ENCODE results near the gene CHD9.
A peak's percentile ranks its signal among the peaks of the same experiment; 100 is the strongest.

Gene CHD9

GRCh38 chr16:53022374-53022773, 32.4 kb upstream of the CHD9 start:
- peak; percentile 53 for TF ChIP-seq CTCF (IDR thresholded peaks at IDR 0.05; ENCODE audit: insufficient read depth, low read length, poor library complexity, severe bottlenecking)
- DNase-seq (ENCODE audit: extremely low read depth, insufficient read length): no peak

GRCh38 chr16:53024045-53024444, 30.7 kb upstream of the CHD9 start:
- TF ChIP-seq CTCF (IDR thresholded peaks at IDR 0.05; ENCODE audit: insufficient read depth, low read length, poor library complexity, severe bottlenecking): no peak
- Histone ChIP-seq H3K36me3 (ENCODE audit: control insufficient read depth, insufficient read depth, low read length) (no peaks in the 10 kb centered on the region), H3K27me3 (replicated peaks; ENCODE audit: control insufficient read depth, insufficient read depth, low read length) (no peaks in the 10 kb centered on the region), H3K4me3 (replicated peaks; ENCODE audit: low read depth, low read length) (no peak overlapping the region)
- DNase-seq (ENCODE audit: extremely low read depth, insufficient read length): no peak

More at GRCh38 chr16:53022374-53022773, 32.4 kb upstream of the CHD9 start:
- no peaks in the 10 kb centered on the region for H3K27me3 ChIP-seq (replicated peaks; ENCODE audit: control insufficient read depth, insufficient read depth, low read length)
- no peak overlapping the region for H3K4me3 ChIP-seq (replicated peaks; ENCODE audit: low read depth, low read length)
- no peaks in the 10 kb centered on the region for H3K36me3 ChIP-seq (ENCODE audit: control insufficient read depth, insufficient read depth, low read length)

GRCh38 chr16:53029971-53030370, 24.8 kb upstream of the CHD9 start:
- Histone ChIP-seq H3K36me3 (ENCODE audit: control insufficient read depth, insufficient read depth, low read length) (no peaks in the 10 kb centered on the region), H3K27me3 (replicated peaks; ENCODE audit: control insufficient read depth, insufficient read depth, low read length) (no peaks in the 10 kb centered on the region), H3K4me3 (replicated peaks; ENCODE audit: low read depth, low read length) (no peak overlapping the region)
- no peak for DNase-seq (ENCODE audit: extremely low read depth, insufficient read length)
- TF ChIP-seq CTCF (IDR thresholded peaks at IDR 0.05; ENCODE audit: insufficient read depth, low read length, poor library complexity, severe bottlenecking): no peak

GRCh38 chr16:53031323-53031942, 23.4 kb upstream of the CHD9 start:
- DNase-seq (ENCODE audit: extremely low read depth, insufficient read length): no peak
- no peaks in the 10 kb centered on the region for H3K36me3 ChIP-seq (ENCODE audit: control insufficient read depth, insufficient read depth, low read length)
- TF ChIP-seq CTCF (IDR thresholded peaks at IDR 0.05; ENCODE audit: insufficient read depth, low read length, poor library complexity, severe bottlenecking): no peak
- H3K27me3 ChIP-seq (replicated peaks; ENCODE audit: control insufficient read depth, insufficient read depth, low read length): no peaks in the 10 kb centered on the region
- no peak overlapping the region for H3K4me3 ChIP-seq (replicated peaks; ENCODE audit: low read depth, low read length)

GRCh38 chr16:53034306-53034705, 20.5 kb upstream of the CHD9 start:
- Histone ChIP-seq H3K27me3 (replicated peaks; ENCODE audit: control insufficient read depth, insufficient read depth, low read length) (no peaks in the 10 kb centered on the region), H3K4me3 (replicated peaks; ENCODE audit: low read depth, low read length) (no peak overlapping the region), H3K36me3 (ENCODE audit: control insufficient read depth, insufficient read depth, low read length) (no peaks in the 10 kb centered on the region)
- no peak for DNase-seq (ENCODE audit: extremely low read depth, insufficient read length)
- TF ChIP-seq CTCF (IDR thresholded peaks at IDR 0.05; ENCODE audit: insufficient read depth, low read length, poor library complexity, severe bottlenecking): no peak

Measured in GM06990 (cell line).